IMR-90 (cell line): ENCODE measurements around the gene RAI14. TPM values are rescaled to one million over a fixed set of nuclear protein-coding genes. Genes with fewer than 3 reads are reported as not detected.

Experiments used
- ATAC-seq: fragments of 200-7000 bp; cut with Tn5 transposase; 2 replicates; pipeline ENCODE4 v1.9.1; 2020; ENCODE audit warnings: low read depth, mild to moderate bottlenecking, moderate library complexity
- BruUV-seq: library from RNA; stranded (reverse); fragments of 400-500 nt; replicated peaks from 2 replicates; lab custom pipeline; 2021; lab: Mats Ljungman, UMichigan
- CTCF ChIA-PET: fragments of 300-600 bp; formaldehyde crosslinking; extraction: SDS; loops from one replicate; lab custom pipeline; 2021; ENCODE audit warnings: antibody characterized with exemption; lab: Yijun Ruan, JAX
- POLR2A ChIA-PET: fragments of 300-600 bp; sonication (Branson Sonifier 250); formaldehyde crosslinking; loops from one replicate; lab custom pipeline; 2022; ENCODE audit warnings: antibody characterized with exemption; ENCODE audit not compliant: unreplicated experiment; lab: Charles Lee
- DNase-seq: peaks from one replicate; pipeline ENCODE4 v3.0.0; 2013
- H2AFZ ChIP-seq: replicated peaks from 2 replicates; pipeline ENCODE3; 2013; ENCODE audit warnings: low read length, mild to moderate bottlenecking; ENCODE audit not compliant: poor library complexity
- H2AK5ac ChIP-seq: 2 replicates; pipeline ENCODE4 v1.6.1; 2013; ENCODE audit warnings: low read depth, low read length, inconsistent platforms
- H2AK9ac ChIP-seq: replicated peaks from 2 replicates; pipeline ENCODE3; 2013; ENCODE audit warnings: mild to moderate bottlenecking, low read depth, low read length, moderate library complexity; ENCODE audit not compliant: poor library complexity
- H2BK120ac ChIP-seq: 2 replicates; pipeline ENCODE4 v1.6.1; 2013; ENCODE audit warnings: low read depth, low read length, inconsistent platforms
- H2BK15ac ChIP-seq: 3 replicates; pipeline ENCODE4 v1.6.1; 2013; ENCODE audit warnings: low read depth, low read length, inconsistent platforms
- H2BK20ac ChIP-seq: 2 replicates; pipeline ENCODE4 v1.6.1; 2013; ENCODE audit warnings: low read depth, mild to moderate bottlenecking, inconsistent platforms, low read length, moderate library complexity
- H2BK5ac ChIP-seq: 2 replicates; pipeline ENCODE4 v1.6.1; 2013; ENCODE audit warnings: mild to moderate bottlenecking, low read depth, low read length, inconsistent platforms; ENCODE audit not compliant: poor library complexity, severe bottlenecking
- H3K14ac ChIP-seq: replicated peaks from 2 replicates; pipeline ENCODE4 v1.6.1; 2013; ENCODE audit warnings: low read depth, low read length, inconsistent platforms
- H3K18ac ChIP-seq: 2 replicates; pipeline ENCODE4 v1.6.1; 2013; ENCODE audit warnings: low read depth, low read length, control low read depth
- H3K23ac ChIP-seq: 2 replicates; pipeline ENCODE4 v1.6.1; 2013; ENCODE audit warnings: low read depth, low read length, inconsistent platforms
- H3K27ac ChIP-seq: 2 replicates; pipeline ENCODE4 v1.5.1; 2013; ENCODE audit warnings: mild to moderate bottlenecking, control low read depth, low read length; ENCODE audit not compliant: insufficient read depth
- H3K27me3 ChIP-seq: 2 replicates; pipeline ENCODE4 v1.6.1; 2013; ENCODE audit warnings: low read length; ENCODE audit not compliant: control insufficient read depth, insufficient read depth
- H3K36me3 ChIP-seq: 2 replicates; pipeline ENCODE4 v1.6.1; 2013; ENCODE audit warnings: low read length, mixed read lengths; ENCODE audit not compliant: control insufficient read depth, insufficient read depth
- H3K4ac ChIP-seq: 2 replicates; pipeline ENCODE4 v1.6.1; 2013; ENCODE audit warnings: low read depth, low read length, inconsistent platforms
- H3K4me1 ChIP-seq: 2 replicates; pipeline ENCODE4 v1.6.1; 2013; ENCODE audit warnings: low read length, mixed read lengths; ENCODE audit not compliant: control insufficient read depth, insufficient read depth
- H3K4me2 ChIP-seq: 2 replicates; pipeline ENCODE4 v1.6.1; 2013; ENCODE audit warnings: low read depth, mild to moderate bottlenecking, control low read depth, low read length, moderate library complexity
- H3K4me3 ChIP-seq: 2 replicates; pipeline ENCODE4 v1.5.1; 2013; ENCODE audit warnings: low read depth, mild to moderate bottlenecking, control low read depth, low read length, moderate library complexity; ENCODE audit not compliant: insufficient read depth
- H3K56ac ChIP-seq: 2 replicates; pipeline ENCODE4 v1.6.1; 2013; ENCODE audit warnings: low read length, inconsistent platforms; ENCODE audit not compliant: insufficient read depth; ENCODE audit errors: extremely low read depth
- H3K79me1 ChIP-seq, 2 experiments: 2 replicates each; pipeline ENCODE4 v1.6.1; 2013; ENCODE audit warnings: low read length in 2 of 2, inconsistent platforms in 1 of 2, low read depth in 1 of 2
- H3K9ac ChIP-seq: 2 replicates; pipeline ENCODE4 v1.6.1; 2013; ENCODE audit warnings: low read depth, low read length, control low read depth
- H3K9me1 ChIP-seq: 2 replicates; pipeline ENCODE4 v1.6.1; 2013; ENCODE audit warnings: low read length, inconsistent platforms; ENCODE audit not compliant: insufficient read depth
- H3K9me3 ChIP-seq: 2 replicates; pipeline ENCODE4 v1.6.1; 2013; ENCODE audit warnings: low read length; ENCODE audit not compliant: control insufficient read depth, insufficient read depth
- H4K20me1 ChIP-seq: 2 replicates; pipeline ENCODE4 v1.6.1; 2013; ENCODE audit warnings: low read length, inconsistent platforms; ENCODE audit not compliant: insufficient read depth
- H4K5ac ChIP-seq: 2 replicates; pipeline ENCODE4 v1.6.1; 2013; ENCODE audit warnings: mild to moderate bottlenecking, low read depth, low read length, control low read depth
- H4K8ac ChIP-seq, 2 experiments: 2 replicates each; pipeline ENCODE4 v1.6.1; 2013; ENCODE audit warnings: low read depth in 2 of 2, low read length in 2 of 2, control low read depth in 1 of 2, inconsistent platforms in 1 of 2
- H4K91ac ChIP-seq: 2 replicates; pipeline ENCODE4 v1.6.1; 2013; ENCODE audit warnings: low read depth, low read length, inconsistent platforms; ENCODE audit not compliant: insufficient read depth
- CHD1 ChIP-seq: IDR thresholded peaks from 2 replicates; pipeline ENCODE4 v1.6.1; 2012; ENCODE audit warnings: low read depth, low read length, improper control_type of control experiment
- MAFK ChIP-seq: IDR thresholded peaks from 2 replicates; pipeline ENCODE4 v1.6.1; 2012; ENCODE audit warnings: low read depth, low read length, improper control_type of control experiment
- WGBS, 2 experiments: methylation state at CpG; one replicate each; pipeline versions ENCODE4 v1.1.5 to v1.1.7; 2013; ENCODE audit warnings: missing lambda C conversion rate in 2 of 2; ENCODE audit not compliant: insufficient read length in 1 of 2; ENCODE audit errors: extremely low coverage in 2 of 2; 5-methylcytosine and 5-hydroxymethylcytosine counted together
- dilution Hi-C: fragments of 300-500 bp; cut with HindIII; formaldehyde crosslinking; loops from one replicate; pipeline ENCODE4 v1.14.3; 2018; ENCODE audit warnings: low sequenced_read_pairs; ENCODE audit not compliant: unreplicated experiment
- in situ Hi-C: fragments of 300-500 bp; cut with MboI; formaldehyde crosslinking; loops from 3 replicates; pipeline ENCODE4 v1.14.3; 2019; ENCODE audit warnings: low sequenced_read_pairs, inconsistent platforms, mixed read lengths
- intact Hi-C: fragments of 100-400 bp; cut with micrococcal nuclease; formaldehyde crosslinking; loops from 2 replicates; pipeline ENCODE4 v1.10.0; 2022
- polyA plus RNA-seq, 3 experiments: library from polyadenylated mRNA; depleted of rRNA; stranded (reverse); fragments of >200 nt; gene quantifications; 2 replicates each; pipeline ENCODE4 v1.2.3, GENCODE V29; 2012; ENCODE audit warnings: low replicate concordance in 1 of 3
- total RNA-seq: library from RNA; depleted of rRNA; stranded (reverse); fragments of >200 nt; gene quantifications from 2 replicates; pipeline ENCODE4 v1.2.3, GENCODE V29; 2012

The RAI14 gene
- total and polyA plus RNA-seq, 2 of the 4 experiments (the other 2 are of a cell fraction) = 221 to 267 TPM

DNA sequence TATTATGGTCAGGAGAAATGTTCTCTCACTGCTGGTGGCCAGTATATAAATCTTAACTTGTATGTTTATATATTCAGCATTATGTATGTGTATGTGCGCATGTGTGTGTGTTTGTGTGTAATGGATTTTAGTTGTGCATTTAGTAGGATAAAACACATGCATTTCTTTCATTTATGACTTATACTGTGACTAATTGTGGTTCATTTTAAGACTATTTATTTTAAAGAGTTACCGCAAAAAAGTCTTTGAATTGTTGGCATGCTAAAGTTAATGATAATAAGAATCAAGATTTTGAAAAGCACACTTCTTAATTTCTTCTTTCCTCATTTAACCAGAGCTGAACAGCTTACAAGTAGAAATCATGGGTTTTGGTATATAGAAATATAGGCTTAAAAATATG is 60.9 kb downstream of the RAI14 start:
- CTCF ChIA-PET = no interaction called here
- intact Hi-C loops (loop anchor here (2.0 kb wide), 1 partner anchor 60 kb away; the partner anchor contains the start of gene RAI14), in situ Hi-C loops (no loop called here), dilution Hi-C loops (no loop called here)
- peak; percentile 85 for DNase-seq
- no peaks in the 10 kb centered on the region for H3K27me3 ChIP-seq
- peak overlapping the region; percentile 70 for H3K14ac ChIP-seq
- peak overlapping the region; percentile 84 for H2BK5ac ChIP-seq
- peak; percentile 27 for ATAC-seq
- no CpG with 5 or more reads among the region's 2 CpGs for WGBS, 2 experiments
- H2BK15ac ChIP-seq = 0 out of 3 replicates have a peak overlapping the region, but pooled peaks have one; percentile 34
- no peak overlapping the region for H4K5ac ChIP-seq
- BruUV-seq = no TSS peak
- no peak overlapping the region for H4K91ac ChIP-seq
- no peaks in the 10 kb centered on the region for H3K9me3 ChIP-seq
- H3K23ac ChIP-seq = peak overlapping the region; percentile 86; the same call in 1 of the 2 replicates
- no peak overlapping the region for H2AFZ ChIP-seq
- H3K36me3 ChIP-seq = peaks cover 19% of the 10 kb centered on the region
- peaks cover 72% of the 10 kb centered on the region for H4K20me1 ChIP-seq
- H3K18ac ChIP-seq = peak overlapping the region; percentile 51; the same call in 1 of the 2 replicates
- H2AK9ac ChIP-seq = no peak overlapping the region
- peak overlapping the region; percentile 62; the same call in 1 of the 2 replicates for H2BK120ac ChIP-seq
- H3K4me3 ChIP-seq = no peak overlapping the region
- H3K56ac ChIP-seq = 0 out of 2 replicates have a peak overlapping the region, but pooled peaks have one; percentile 48
- H2AK5ac ChIP-seq = no peak overlapping the region
- peak overlapping the region; percentile 74 for H3K4ac ChIP-seq
- H3K27ac ChIP-seq = peak overlapping the region; percentile 77; the same call in 1 of the 2 replicates
- no peak overlapping the region for H2BK20ac ChIP-seq
- 0 out of 2 replicates have a peak, but pooled peaks have one; percentile 25 for TF ChIP-seq CHD1
- TF ChIP-seq MAFK = no peak
- POLR2A ChIA-PET = no interaction called here
- peaks cover 36% of the 10 kb centered on the region for H3K4me1 ChIP-seq
- H4K8ac ChIP-seq = peak overlapping the region; percentile 16 to 70; a peak in 1 of 4 replicates
- H3K9ac ChIP-seq = no peak overlapping the region
- H3K79me1 ChIP-seq = peaks cover 34 to 73% of the 10 kb centered on the region in 2 experiments
- H3K9me1 ChIP-seq = peaks cover 27% of the 10 kb centered on the region
- peak overlapping the region; percentile 61 for H3K4me2 ChIP-seq
